ENCODE measurements around the gene PGRMC1.
"Not testable (repeated sequence)": the region's sequence is repeated elsewhere in the genome, so short reads cannot be mapped to it uniquely, and the experiment has no call there.

The PGRMC1 gene

DNA sequence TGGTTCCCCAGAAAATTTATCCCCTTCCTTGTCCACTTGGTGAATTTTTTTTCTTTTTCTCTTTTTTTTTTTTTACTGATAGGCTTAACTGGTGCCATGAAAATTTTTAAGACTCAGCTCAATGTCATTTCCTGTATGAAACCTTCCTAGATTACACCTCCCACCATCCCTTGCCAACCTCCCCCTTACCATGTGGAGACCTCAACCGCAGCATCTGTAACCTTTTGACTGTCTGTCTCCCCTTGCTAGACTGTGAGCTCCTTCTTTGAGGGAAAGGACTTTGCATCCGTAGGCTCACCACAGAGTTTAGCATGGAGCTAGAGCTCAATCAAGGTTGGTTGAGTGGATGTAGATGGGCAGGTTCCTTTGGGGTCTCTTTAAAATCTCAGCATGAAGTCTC lies 5.2 kb upstream of the PGRMC1 start:
- intact Hi-C loops (cut with DNase I): no loop called here
- DNase-seq: no peak

DNA sequence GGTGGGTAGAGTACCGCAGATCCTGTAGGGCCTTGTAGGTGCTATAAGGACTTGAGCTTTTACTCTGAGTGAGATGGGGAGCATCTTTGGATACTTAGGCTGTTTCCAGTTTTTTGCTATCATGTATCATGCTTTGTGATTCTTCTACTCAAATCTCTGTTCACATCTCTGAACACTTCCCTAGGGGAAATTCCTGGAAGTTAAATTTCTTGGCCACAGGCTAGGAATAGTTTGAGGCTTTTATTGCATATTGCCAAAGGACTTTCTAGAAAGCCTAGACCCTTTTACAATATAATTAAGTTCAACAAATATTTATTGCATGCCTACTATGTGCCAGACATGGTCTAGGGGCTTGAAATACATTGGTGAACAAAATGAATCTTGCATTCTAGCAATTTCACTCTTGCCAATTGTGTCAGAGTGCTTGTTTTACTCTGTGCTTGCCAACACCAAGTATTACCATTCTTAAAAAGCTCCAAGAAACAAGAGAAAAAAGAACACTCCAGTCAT lies 4.1 kb upstream of the PGRMC1 start:
- intact Hi-C loops (cut with DNase I): no loop called here
- no peak for DNase-seq

DNA sequence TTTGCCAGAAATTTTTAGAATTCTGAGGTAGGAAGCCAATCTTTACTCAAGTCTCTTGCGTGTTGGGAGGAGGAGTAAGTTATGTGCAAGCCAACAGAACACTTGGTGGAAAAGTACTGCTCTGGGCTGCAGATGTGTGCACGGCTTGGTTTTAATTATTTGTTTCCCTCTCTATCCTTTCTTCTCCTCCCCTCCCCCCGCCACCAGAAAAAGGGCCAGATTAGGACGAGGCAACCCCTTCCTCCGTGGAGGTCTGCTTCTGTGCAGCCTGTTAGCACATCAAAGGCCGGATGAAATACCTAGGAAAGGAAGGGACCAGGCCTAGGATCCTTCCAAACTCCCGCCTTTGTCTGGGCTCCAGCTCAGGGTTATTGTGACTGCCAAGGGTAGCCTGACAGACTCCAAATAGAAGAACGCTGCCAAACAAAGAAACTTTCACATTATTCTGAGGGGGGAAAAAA lies 1.0 kb upstream of the PGRMC1 start:
- intact Hi-C loops (cut with DNase I): no loop called here
- DNase-seq: peak in 1 of 10 donors; percentile 52

DNA sequence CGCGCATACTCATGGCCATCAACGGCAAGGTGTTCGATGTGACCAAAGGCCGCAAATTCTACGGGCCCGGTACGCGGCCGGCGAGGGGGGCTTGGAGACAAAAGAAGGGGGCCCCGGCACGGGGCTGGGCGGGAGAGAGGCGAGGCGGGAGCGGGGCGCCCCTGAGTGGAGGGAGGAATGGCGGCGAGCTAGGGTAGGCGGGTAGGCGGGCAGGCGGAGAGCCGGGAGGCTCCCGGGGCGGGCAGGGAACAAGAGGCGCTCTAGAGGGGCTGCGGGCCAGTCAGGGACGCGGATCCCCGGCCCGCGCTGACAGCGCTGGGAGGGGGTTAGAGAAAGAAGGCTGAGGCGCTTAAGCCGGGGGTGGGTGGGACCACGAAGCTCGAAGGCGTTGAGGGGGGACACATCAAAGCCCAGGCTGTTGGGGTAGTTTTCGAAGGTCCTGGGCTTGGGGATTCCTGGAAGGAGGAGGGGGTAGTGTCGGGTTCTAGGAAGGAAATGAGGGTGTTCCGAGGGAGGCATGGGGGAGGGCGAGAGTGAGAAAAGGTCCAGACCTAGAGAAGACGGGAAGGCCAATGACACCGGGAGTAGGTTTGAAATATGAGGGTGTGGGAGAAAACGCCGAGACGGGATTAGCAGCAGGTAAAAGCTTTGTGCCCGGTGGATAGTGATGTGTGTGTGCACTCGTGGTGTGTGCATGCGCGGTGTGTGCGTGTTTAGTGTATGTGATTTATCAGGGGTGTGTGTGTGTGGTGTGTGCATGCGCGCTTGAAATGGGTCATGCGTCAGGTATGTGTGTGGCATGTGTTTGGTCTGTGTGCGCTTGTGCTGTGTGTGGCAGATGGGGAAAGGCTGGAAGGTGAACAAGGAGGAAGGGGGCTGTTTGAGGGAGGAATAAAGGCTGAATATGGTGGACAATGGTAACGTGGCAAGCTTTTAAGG lies 807 bp downstream of the PGRMC1 start:
- intact Hi-C loops (cut with DNase I): no loop called here

DNA sequence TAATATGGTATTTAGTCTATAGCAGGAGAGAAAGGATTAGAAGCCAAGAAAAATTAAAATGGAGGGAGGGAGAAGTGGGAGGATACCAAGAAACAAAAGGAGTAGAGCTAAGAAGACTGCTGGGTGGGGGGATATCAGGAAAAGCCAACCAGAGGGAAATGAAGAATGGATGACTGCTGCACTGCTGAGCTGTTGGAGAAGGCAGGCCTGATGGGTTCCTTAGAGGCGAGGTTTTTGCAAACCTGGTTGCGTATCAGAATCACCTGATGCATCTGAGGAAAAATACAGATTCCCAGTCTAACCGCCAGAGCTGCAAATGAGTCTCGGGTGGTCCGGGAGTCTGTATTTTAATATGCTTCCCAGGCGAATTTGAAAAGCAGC lies 1.5 kb downstream of the PGRMC1 start:
- intact Hi-C loops (cut with DNase I): no loop called here
- DNase-seq: peak in 1 of 10 donors; percentile 36

More for the DNA sequence above, 807 bp downstream of the PGRMC1 start:
- DNase-seq: peak in 9 of 10 donors; percentile 16 to 80 (median 31)

DNA sequence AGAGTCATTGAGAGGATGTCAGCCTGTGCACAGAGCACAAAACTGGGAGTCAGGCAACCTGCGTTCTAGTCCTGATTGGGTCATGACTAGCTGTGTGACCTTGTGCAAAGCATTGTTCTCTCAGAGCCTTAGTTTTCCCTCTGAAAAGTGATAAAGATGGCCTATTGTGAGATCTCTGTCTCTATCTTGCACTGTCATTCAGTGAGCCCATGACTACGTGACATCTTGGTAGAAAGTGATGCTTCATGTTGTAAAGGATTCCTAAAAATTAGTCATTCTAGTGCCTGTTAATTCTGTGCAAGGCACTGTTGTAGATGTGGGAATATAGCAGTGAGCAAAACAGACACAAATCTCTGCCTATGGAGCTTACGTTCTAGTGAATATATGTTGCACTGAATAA lies 2.5 kb downstream of the PGRMC1 start:
- DNase-seq: no peak
- intact Hi-C loops (cut with DNase I): no loop called here

DNA sequence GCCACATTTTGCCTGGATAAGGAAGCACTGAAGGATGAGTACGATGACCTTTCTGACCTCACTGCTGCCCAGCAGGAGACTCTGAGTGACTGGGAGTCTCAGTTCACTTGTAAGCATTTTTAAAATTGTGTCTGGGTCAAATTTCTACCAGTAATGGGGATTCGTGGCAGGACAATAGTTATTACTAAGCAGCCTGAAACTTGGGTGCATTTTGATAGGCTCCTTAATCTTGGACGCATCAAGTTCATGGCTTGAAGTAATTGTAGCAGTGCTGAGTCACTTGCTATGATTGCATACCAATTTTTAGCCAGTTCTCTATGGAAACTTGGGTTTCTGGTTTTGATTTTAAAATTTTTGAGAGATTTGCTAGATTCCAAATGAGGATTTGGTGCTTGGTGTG lies 4.3 kb downstream of the PGRMC1 start:
- intact Hi-C loops (cut with DNase I): no loop called here
- no peak for DNase-seq

DNA sequence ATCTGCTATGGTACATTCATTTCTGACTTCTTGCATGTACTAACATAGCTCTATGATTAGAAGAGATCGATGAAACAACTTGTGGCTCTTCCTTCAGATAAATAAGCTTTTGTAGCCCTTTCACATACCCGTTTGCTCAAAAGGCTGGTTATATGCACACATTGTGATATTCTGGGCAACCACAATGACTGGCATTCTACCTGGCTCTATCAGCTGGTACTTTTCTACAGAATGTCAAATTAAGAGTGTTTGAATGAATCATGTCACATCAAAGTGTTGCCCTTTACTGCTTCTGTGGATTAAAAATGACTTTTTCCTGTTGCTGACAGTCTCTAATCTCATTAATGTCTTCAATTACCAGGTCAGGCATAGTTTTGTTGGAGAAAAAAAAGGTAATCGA lies 11.6 kb downstream of the PGRMC1 start:
- intact Hi-C loops (cut with DNase I): no loop called here
- no peak for DNase-seq

DNA sequence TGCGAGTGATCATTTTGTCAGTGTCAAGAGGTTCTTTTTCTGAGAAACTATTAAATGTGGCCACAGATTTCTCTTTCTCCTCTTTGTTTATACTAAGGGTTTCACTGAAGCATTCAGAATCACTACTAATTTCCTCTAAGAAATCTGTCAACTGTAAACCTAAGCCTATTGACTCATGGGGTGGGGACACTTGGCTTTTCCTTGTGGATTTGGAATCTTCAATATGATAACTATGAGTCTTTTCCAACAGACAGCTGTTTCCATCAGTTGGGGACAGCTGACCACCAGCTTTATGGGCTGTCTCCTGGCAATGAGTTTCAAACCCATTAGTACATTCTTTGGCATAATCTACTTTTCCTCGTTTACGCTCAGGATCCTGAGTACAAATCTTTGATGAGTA lies 13.8 kb downstream of the PGRMC1 start:
- intact Hi-C loops (cut with DNase I): no loop called here

DNA sequence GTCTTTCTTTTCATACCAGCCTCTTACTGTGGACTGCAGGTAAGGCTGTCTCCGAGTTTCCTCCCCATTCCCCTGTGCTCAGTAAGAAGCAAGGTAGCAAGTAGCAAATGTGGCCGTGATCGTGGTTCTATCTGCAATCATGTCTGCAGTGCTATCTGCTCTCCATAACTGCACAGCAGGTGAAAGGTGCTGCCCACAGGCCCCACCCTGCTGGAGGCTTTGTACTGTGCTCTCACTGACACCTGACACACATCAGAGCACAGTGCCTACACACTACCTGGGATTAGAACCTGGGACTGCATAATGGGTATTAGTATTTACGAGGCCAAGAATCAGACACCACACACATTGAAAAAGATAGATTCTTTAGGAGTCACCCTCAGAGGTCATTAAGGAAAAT lies 15.3 kb downstream of the PGRMC1 start:
- no peak for DNase-seq
- intact Hi-C loops (cut with DNase I): no loop called here

More for the DNA sequence above, 13.8 kb downstream of the PGRMC1 start:
- no peak for DNase-seq

DNA sequence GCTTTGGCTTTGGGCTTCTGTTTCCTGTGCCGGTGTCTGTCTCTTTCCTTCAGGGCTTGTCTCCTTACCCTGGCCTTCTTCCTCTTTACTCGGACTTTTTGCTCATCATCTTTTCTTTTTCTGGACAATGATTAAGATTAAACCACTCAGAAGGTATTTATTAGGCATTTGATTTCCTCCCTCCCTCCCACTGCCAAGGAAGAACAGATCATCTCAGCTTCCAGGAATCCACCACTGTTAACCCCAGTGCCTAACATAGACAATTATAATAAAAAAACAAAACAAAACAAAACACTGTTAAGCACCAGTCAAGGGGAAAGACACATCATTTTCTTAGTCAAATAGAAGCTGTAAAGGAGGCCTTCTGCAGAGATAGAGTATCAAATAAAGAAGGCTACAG lies 16.6 kb downstream of the PGRMC1 start:
- intact Hi-C loops (cut with DNase I): no loop called here
- no peak for DNase-seq

DNA sequence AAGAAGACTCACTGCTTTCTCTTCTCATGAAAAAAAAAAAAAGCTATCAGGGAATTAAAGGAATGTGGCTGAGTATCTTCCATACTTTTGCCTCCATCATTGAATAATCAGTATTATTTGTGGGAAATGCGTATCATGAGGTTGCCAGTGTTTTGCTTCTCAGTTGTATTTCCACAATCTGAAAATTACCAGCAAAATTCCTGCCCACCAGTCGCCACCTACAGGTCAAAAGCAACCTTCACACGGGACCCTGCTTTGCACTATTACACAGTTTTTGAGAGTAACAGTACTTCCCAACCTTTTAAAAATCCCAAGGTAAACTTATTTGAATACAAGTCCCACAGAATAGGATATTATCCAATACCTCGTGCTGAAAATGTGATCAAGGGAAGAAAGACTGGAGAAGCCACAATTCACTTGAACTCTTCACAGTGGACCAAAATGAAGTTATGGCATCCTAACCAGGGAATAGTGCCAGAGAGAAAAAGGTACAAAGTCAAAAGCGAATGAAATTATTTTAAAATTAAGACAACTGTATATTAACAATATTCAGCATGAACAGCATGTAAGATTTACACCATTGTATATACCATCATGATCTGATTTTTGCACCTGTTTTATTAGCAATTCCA lies 30.4 kb downstream of the PGRMC1 start:
- intact Hi-C loops (cut with DNase I): loop anchor here (10.0 kb wide), 1 partner anchor 152 kb away; no protein-coding TSS in a partner anchor
- peak in 2 of 10 donors; percentile 19 to 39 for DNase-seq

DNA sequence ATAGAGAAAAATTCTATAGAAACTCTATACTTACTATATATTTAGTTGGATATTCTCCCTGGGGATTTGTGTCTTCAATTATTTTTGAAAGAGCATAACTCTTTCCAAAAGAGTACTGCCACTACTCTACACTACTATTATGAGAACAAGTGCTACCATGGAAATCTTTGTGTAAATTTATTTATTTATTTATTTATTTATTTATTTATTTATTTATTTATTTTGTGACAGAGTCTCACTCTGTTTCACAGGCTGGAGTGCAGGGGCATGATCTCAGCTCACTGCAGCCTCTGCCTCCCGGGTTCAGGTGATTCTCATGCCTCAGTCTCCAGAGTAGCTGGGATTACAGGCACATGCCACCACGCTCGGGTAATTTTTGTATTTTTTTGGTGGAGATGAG lies 31.0 kb downstream of the PGRMC1 start:
- not testable (repeated sequence) for DNase-seq
- intact Hi-C loops (cut with DNase I): loop anchor here (10.0 kb wide), 1 partner anchor 152 kb away; no protein-coding TSS in a partner anchor

DNA sequence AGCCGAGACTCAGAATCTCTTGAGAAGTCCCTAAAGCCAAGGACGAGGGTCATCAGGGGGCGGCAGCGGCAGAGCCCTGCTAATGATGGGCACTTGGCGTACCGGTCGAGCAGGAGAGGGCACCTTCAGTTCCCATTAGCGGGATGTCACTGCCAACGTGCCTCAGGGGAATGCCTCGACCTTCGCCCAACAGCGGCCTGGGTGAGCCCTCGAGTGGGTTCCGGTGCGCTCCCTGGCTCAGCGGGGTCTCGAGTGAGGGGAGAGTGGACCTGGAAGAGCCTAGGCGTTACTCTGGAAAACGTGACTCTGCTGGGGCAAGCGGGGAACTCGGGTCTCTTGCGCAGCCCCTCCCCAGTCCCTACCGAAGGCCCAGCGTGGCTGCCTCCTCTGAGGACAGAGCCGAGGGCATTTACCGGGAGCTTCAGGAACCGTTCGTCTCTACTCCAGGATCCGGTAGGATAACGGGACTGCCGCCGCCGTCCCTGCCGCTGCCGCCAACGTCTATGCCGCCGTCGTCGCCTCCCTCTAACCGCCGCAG lies 36.9 kb downstream of the PGRMC1 start:
- intact Hi-C loops (cut with DNase I): no loop called here
- no peak for DNase-seq

DNA sequence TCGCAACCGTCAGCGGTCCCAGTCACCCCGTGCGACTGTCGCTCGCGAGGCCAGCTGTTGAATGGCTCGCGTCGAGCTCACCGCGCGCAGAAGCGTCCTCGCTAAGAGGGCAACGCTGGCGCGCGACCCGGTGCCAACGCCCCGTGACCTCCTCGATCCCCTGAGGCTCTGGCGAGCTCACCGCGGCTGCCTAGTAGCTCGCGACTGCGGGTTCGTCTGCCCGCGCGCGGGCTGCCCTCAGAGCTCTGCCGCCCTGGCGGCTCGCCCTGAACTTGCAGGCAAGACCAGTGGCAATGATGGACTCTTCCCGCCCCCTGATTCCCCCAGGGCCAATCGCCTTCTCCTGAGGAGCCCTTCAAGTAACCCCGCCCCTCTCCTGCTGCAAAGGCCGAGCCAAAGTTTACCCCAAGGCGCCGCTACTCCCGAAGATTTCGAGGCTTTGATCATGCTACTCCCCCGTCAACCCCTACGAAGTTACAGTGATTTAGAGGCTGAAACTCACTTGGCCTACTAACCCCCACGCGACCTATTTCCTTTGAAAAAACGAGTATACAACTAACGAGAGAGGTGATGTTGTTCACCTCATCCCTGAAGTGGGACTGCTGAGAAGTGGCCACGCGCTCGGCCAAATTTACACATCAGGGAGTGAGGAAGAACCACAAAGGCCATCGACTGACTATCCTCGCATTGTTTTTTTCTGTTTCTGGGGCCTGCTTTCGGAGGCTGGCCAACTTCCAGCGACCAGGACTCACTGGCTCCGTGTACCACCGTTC lies 37.5 kb downstream of the PGRMC1 start:
- DNase-seq: peak in 1 of 10 donors; percentile 80
- intact Hi-C loops (cut with DNase I): no loop called here

DNA sequence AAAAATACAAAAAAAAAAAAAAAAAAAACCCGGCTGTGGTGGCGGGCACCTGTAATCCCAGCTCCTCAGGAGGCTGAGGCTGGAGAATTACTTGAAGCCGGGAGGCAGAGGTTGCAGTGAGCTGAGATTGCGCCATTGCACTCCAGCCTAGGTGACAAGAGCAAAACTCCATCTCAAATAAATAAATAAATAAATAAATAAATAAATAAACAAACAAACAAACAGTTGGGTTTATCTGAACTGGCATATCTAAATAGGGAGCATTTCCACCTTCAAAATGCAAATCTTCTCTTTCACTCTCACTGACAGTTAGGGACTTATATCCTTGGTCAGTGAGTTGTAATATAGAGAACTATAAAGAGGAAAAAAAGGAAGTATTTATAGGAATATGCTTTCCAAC lies 46.3 kb downstream of the PGRMC1 start:
- intact Hi-C loops (cut with DNase I); DNase-seq: not testable (repeated sequence)

DNA sequence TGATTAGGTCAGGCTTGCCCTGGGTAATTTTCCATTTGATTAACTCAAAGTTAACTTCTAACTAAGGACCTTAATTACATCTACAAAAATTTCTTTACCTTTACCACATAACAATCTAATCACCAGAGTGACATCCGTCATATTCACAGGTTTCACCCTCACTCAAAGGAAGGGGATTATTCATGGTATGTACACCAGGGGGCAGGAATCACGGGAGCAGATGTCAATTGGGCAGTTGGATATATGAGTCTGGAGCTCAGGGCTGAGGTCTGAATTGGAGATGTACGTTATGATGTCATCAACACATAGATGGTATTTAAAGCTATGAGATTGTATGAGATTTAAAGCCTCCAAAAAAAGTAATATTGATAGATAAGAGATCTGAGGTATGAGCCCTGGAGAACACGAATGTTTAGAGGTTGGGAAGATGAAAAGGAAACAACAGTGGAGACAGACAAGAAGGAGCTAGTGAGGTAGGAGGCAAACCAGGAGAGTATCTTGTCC lies 52.9 kb downstream of the PGRMC1 start:
- intact Hi-C loops (cut with DNase I): no loop called here
- no peak for DNase-seq

DNA sequence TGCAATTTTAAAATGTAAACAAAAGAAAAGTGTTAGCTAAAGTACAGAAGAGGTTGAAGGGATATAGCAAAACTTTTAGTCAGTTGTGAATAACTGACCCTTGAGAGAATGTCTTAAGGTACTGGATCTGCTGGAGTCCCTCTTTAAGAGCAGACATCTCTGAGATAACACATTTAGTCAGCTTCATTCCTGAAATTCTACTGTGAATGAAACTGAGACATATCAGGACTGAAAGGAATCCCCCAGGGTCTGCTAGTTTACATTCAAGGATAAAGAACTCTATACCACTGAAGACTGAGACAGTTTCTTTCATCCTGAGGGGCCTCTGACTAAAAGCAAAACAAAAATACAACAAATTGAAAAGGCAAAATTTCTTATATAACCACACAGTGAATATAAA lies 54.4 kb downstream of the PGRMC1 start:
- DNase-seq: no peak
- intact Hi-C loops (cut with DNase I): no loop called here

DNA sequence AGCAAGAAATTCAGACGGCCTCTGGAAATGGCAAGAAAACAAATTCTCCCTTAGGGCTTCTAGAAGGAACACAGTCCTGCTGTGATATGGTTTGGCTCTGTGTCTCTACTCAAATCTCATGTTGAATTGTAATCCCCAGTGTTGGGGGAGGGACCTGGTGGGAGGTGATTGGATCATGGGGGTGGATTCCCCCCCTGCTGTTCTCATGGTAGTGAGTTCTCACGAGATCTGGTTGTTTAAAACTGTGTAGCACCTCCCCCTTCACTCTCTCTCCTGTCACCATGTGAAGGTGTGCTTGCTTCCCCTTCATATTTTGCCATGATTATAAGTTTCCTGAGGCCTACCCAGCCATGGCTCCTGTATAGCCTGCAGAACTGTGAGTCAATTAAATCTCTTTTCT lies 55.2 kb downstream of the PGRMC1 start:
- intact Hi-C loops (cut with DNase I); DNase-seq: not testable (repeated sequence)

DNA sequence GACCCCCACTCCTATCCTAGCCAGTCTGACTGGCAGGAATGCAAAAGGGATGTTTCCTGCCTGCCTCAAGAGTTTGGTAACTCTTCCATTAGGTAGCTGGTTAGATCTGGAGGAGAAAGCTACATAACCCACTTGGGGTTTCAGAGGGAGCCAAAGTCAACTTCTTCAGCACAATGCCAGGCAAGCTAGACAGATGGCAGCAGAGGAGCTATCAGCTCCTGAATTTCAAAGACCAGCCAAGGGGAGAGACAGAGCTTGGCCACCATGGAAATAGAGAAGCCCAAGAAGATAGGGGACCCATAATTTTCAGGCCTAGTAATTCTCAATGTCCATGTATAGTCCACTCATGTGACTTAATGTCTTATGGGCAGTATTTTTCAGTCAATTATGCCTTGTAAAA lies 56.4 kb downstream of the PGRMC1 start:
- intact Hi-C loops (cut with DNase I): no loop called here
- DNase-seq: no peak

Measured in posterior cingulate gyrus (tissue), 11 donors.